PC-9 (cell line): ENCODE data around the gene CYLD. TPM values are rescaled to one million over a fixed set of nuclear protein-coding genes. Genes with fewer than 3 reads are reported as not detected.

Source experiments
- BruUV-seq: library from RNA; stranded (reverse); fragments of 400-500 nt; replicated peaks from 2 replicates; lab custom pipeline; 2021; lab: Mats Ljungman, UMichigan
- CTCF ChIA-PET: fragments of 300-600 bp; sonication (Branson Sonifier 250); formaldehyde crosslinking; loops from one replicate; lab custom pipeline; 2022; ENCODE audit warnings: antibody characterized with exemption; lab: Charles Lee
- POLR2A ChIA-PET: fragments of 300-600 bp; sonication (Branson Sonifier 250); formaldehyde crosslinking; loops from one replicate; lab custom pipeline; 2022; ENCODE audit warnings: antibody characterized with exemption; ENCODE audit not compliant: unreplicated experiment; lab: Charles Lee
- DNase-seq, 2 experiments: peaks; one replicate each; pipeline versions ENCODE4 v3.0.0 to v3.0.0-alpha.2; 2015 to 2022; ENCODE audit warnings: mixed read lengths in 1 of 2
- H2AFZ ChIP-seq: fragments of 200-600 bp; sonication (generic); 2 replicates; pipeline ENCODE4 v1.8.1; 2017; ENCODE audit warnings: antibody characterized with exemption
- H3F3A ChIP-seq: fragments of 200-600 bp; sonication (generic); 2 replicates; pipeline ENCODE4 v1.8.1; 2017; ENCODE audit warnings: antibody characterized with exemption, mild to moderate bottlenecking, low read depth; ENCODE audit not compliant: insufficient read depth
- H3K27ac ChIP-seq: fragments of 200-600 bp; sonication (generic); 2 replicates; pipeline ENCODE4 v1.6.1; 2016; ENCODE audit warnings: mixed run types
- H3K27me3 ChIP-seq: fragments of 200-600 bp; sonication (generic); 2 replicates; pipeline ENCODE4 v1.6.1; 2016; ENCODE audit warnings: low read depth, mixed run types; ENCODE audit not compliant: insufficient read depth
- H3K36me3 ChIP-seq: fragments of 200-600 bp; sonication (generic); 2 replicates; pipeline ENCODE4 v1.6.1; 2016; ENCODE audit warnings: low read depth, mixed run types
- H3K4me1 ChIP-seq: fragments of 200-600 bp; sonication (generic); replicated peaks from 2 replicates; pipeline ENCODE4 v1.6.1; 2016; ENCODE audit warnings: mixed run types; ENCODE audit not compliant: insufficient read depth
- H3K4me2 ChIP-seq: fragments of 200-600 bp; sonication (generic); 2 replicates; pipeline ENCODE4 v1.6.1; 2017; ENCODE audit warnings: mixed run types
- H3K4me3 ChIP-seq: fragments of 200-600 bp; sonication (generic); 2 replicates; pipeline ENCODE4 v1.6.1; 2016; ENCODE audit warnings: mixed run types
- H3K79me2 ChIP-seq: fragments of 200-600 bp; sonication (generic); 2 replicates; pipeline ENCODE4 v1.6.1; 2017; ENCODE audit warnings: low read depth, mixed run types
- H3K9me2 ChIP-seq: fragments of 200-600 bp; sonication (generic); 2 replicates; pipeline ENCODE4 v1.8.1; 2017; ENCODE audit warnings: mild to moderate bottlenecking; ENCODE audit not compliant: insufficient read depth
- H3K9me3 ChIP-seq: fragments of 200-600 bp; sonication (generic); 2 replicates; pipeline ENCODE4 v1.8.1; 2016; ENCODE audit warnings: low read depth; ENCODE audit not compliant: insufficient read depth
- H4K20me1 ChIP-seq: fragments of 200-600 bp; sonication (generic); 2 replicates; pipeline ENCODE4 v1.8.1; 2017; ENCODE audit not compliant: insufficient read depth
- EZH2 ChIP-seq: fragments of 200-600 bp; sonication (generic); IDR thresholded peaks from 2 replicates; pipeline ENCODE4 v1.8.0; 2017; ENCODE audit warnings: antibody characterized with exemption, low read depth
- intact Hi-C: fragments of 100-400 bp; cut with micrococcal nuclease; formaldehyde crosslinking; loops from one replicate; pipeline ENCODE4 v1.10.0; 2022; ENCODE audit not compliant: unreplicated experiment
- total RNA-seq: library from RNA; stranded (reverse); gene quantifications from 2 replicates; pipeline ENCODE4 v1.2.3, GENCODE V29; 2021
- TF ChIP-seq, protein P1 (sequence below): fragments of 200-600 bp; sonication (generic); conservative IDR thresholded peaks from 2 replicates; pipeline ENCODE4 v1.6.1; 2017; ENCODE audit warnings: mixed run types, antibody characterized with exemption, mild to moderate bottlenecking, moderate library complexity

Gene CYLD
- total RNA-seq, 1 experiment from 2014 or later, result 19.0 TPM

DNA sequence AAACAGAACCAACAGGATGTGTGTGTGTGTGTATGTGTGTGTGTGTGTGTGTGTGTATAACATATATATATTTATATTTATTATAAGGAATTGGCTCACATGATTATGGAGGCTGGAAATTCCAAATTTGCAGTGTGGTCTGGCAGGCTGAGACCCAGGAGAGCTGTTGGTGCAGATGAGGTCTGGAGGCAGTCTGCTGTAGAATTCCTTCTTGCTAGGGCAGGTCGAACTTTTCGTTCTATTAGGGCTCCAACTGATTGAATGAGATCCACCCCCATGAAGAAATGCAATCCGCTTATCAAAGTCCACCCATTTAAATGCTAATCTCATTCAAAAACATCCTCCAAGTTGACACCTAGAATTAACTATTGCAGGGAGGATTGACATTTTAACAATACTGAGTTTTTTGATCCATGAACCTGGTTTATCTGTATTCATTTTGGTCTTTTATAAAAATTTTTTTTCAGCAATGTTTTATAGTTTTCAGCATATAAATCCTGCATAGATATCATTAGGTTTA, 85.0 kb downstream of the CYLD start:
- TF ChIP-seq, protein P1, sequence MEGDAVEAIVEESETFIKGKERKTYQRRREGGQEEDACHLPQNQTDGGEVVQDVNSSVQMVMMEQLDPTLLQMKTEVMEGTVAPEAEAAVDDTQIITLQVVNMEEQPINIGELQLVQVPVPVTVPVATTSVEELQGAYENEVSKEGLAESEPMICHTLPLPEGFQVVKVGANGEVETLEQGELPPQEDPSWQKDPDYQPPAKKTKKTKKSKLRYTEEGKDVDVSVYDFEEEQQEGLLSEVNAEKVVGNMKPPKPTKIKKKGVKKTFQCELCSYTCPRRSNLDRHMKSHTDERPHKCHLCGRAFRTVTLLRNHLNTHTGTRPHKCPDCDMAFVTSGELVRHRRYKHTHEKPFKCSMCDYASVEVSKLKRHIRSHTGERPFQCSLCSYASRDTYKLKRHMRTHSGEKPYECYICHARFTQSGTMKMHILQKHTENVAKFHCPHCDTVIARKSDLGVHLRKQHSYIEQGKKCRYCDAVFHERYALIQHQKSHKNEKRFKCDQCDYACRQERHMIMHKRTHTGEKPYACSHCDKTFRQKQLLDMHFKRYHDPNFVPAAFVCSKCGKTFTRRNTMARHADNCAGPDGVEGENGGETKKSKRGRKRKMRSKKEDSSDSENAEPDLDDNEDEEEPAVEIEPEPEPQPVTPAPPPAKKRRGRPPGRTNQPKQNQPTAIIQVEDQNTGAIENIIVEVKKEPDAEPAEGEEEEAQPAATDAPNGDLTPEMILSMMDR, result no peak
- TF ChIP-seq EZH2, result no peak
- H3K4me2 ChIP-seq, result no peak overlapping the region
- H3F3A ChIP-seq, result no peaks in the 10 kb centered on the region
- H3K9me3 ChIP-seq, result no peaks in the 10 kb centered on the region
- no peaks in the 10 kb centered on the region for H3K79me2 ChIP-seq
- H2AFZ ChIP-seq, result no peak overlapping the region
- H3K4me1 ChIP-seq, result no peaks in the 10 kb centered on the region
- no peaks in the 10 kb centered on the region for H3K36me3 ChIP-seq
- CTCF ChIA-PET, result no interaction called here
- intact Hi-C loops, result no loop called here
- no peak overlapping the region for H3K4me3 ChIP-seq
- H3K9me2 ChIP-seq, result no peaks in the 10 kb centered on the region; the same call in 1 of the 2 replicates
- BruUV-seq, result no TSS peak
- DNase-seq, result no peak
- H4K20me1 ChIP-seq, result no peaks in the 10 kb centered on the region
- POLR2A ChIA-PET, result no interaction called here
- H3K27me3 ChIP-seq, result peaks cover 72% of the 10 kb centered on the region
- no peak overlapping the region for H3K27ac ChIP-seq

- Histone ChIP-seq H3K27me3 (peaks cover 75% of the 10 kb centered on the region), H3K27ac (no peak overlapping the region), H3K9me2 (no peaks in the 10 kb centered on the region; the same call in 1 of the 2 replicates), H3K4me2 (no peak overlapping the region), H3K4me3 (no peak overlapping the region), H3F3A (no peaks in the 10 kb centered on the region), H3K4me1 (no peaks in the 10 kb centered on the region), H3K36me3 (no peaks in the 10 kb centered on the region), H2AFZ (no peak overlapping the region), H4K20me1 (no peaks in the 10 kb centered on the region), H3K9me3 (no peaks in the 10 kb centered on the region), H3K79me2 (no peaks in the 10 kb centered on the region)
- ChIA-PET POLR2A (no interaction called here), CTCF (no interaction called here)
- intact Hi-C loops, result no loop called here
- no peak for TF ChIP-seq EZH2
- TF ChIP-seq, protein P1, result no peak
- no TSS peak for BruUV-seq
- no peak for DNase-seq
Observed at GRCh38 chr16:50828164-50828702, 86.3 kb downstream of the CYLD start.

GRCh38 chr16:50830698-50831097, 88.8 kb downstream of the CYLD start:
- Histone ChIP-seq H4K20me1 (no peaks in the 10 kb centered on the region), H2AFZ (no peak overlapping the region), H3K27me3 (peaks cover 74% of the 10 kb centered on the region), H3K9me2 (no peaks in the 10 kb centered on the region), H3K4me2 (no peak overlapping the region), H3F3A (no peaks in the 10 kb centered on the region), H3K79me2 (no peaks in the 10 kb centered on the region), H3K36me3 (no peaks in the 10 kb centered on the region), H3K4me3 (no peak overlapping the region), H3K9me3 (no peaks in the 10 kb centered on the region), H3K4me1 (no peaks in the 10 kb centered on the region), H3K27ac (no peak overlapping the region)
- no peak for DNase-seq
- TF ChIP-seq, protein P1, result no peak
- no peak for TF ChIP-seq EZH2
- intact Hi-C loops, result no loop called here
- CTCF ChIA-PET, result no interaction called here
- no TSS peak for BruUV-seq
- POLR2A ChIA-PET, result no interaction called here
